ENCODE data around the gene ARPC2. TPM values are rescaled to one million over a fixed set of nuclear protein-coding genes. Genes with fewer than 3 reads are reported as not detected.

Gene ARPC2
- total RNA-seq, 1 experiment from 2014 or later: 568 TPM

DNA sequence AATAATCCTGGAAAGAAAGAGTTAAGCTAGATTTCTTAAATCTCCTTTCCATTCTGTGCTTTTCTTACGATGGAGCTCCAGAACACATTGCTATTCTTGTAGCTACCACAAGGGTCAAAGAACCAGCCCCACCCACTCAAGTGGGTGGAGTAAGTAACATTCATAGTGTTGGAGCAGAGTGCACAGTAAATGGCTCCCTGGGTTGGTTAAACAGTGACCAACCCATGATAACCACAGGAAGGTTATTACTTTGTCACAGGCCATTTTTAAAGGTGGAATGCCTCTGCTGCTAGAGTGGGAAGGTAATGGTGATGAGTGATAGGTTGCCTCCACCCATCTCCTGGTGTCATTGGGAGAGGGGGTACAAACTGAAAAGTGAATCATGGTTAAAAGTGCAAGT, 13.9 kb downstream of the ARPC2 start:
- Histone ChIP-seq H3K9ac (ENCODE audit: low read length) (no peak overlapping the region), H3K27ac (ENCODE audit: low read length) (no peak overlapping the region), H3K4me2 (ENCODE audit: low read depth, low read length, poor library complexity, severe bottlenecking) (no peak overlapping the region), H3K4me1 (ENCODE audit: low read length) (peaks cover 37% of the 10 kb centered on the region), H2AFZ (ENCODE audit: low read length) (no peak overlapping the region), H3K9me3 (ENCODE audit: low read length) (no peaks in the 10 kb centered on the region), H3K79me2 (ENCODE audit: low read length) (peaks cover 66% of the 10 kb centered on the region), H3K27me3 (ENCODE audit: low read length) (no peaks in the 10 kb centered on the region), H3K4me3 (ENCODE audit: low read length) (no peak overlapping the region), H3K9me2 (replicated peaks; ENCODE audit: insufficient read depth, low read length) (no peaks in the 10 kb centered on the region), H3K36me3 (ENCODE audit: insufficient read depth, low read length) (peaks cover 79% of the 10 kb centered on the region), H4K20me1 (ENCODE audit: insufficient read depth, low read depth, low read length) (peaks cover 41% of the 10 kb centered on the region)
- DNase-seq: peak; percentile 67

GRCh38 chr2:218233543-218233942, 16.6 kb downstream of the ARPC2 start:
- Histone ChIP-seq H3K4me1 (ENCODE audit: low read length) (peaks cover 22% of the 10 kb centered on the region), H3K4me3 (ENCODE audit: low read length) (no peak overlapping the region), H3K9me3 (ENCODE audit: low read length) (no peaks in the 10 kb centered on the region), H3K9ac (ENCODE audit: low read length) (no peak overlapping the region), H3K27ac (ENCODE audit: low read length) (no peak overlapping the region), H3K36me3 (ENCODE audit: insufficient read depth, low read length) (peaks cover 81% of the 10 kb centered on the region), H3K4me2 (ENCODE audit: low read depth, low read length, poor library complexity, severe bottlenecking) (no peak overlapping the region), H3K27me3 (ENCODE audit: low read length) (no peaks in the 10 kb centered on the region), H4K20me1 (ENCODE audit: insufficient read depth, low read depth, low read length) (peaks cover 24% of the 10 kb centered on the region), H3K9me2 (replicated peaks; ENCODE audit: insufficient read depth, low read length) (no peaks in the 10 kb centered on the region), H2AFZ (ENCODE audit: low read length) (no peak overlapping the region), H3K79me2 (ENCODE audit: low read length) (peaks cover 56% of the 10 kb centered on the region)
- no peak for DNase-seq

GRCh38 chr2:218234521-218234920, 17.5 kb downstream of the ARPC2 start:
- H3K27me3 ChIP-seq (ENCODE audit: low read length): no peaks in the 10 kb centered on the region
- H3K79me2 ChIP-seq (ENCODE audit: low read length): peaks cover 56% of the 10 kb centered on the region
- peaks cover 81% of the 10 kb centered on the region for H3K36me3 ChIP-seq (ENCODE audit: insufficient read depth, low read length)
- no peak overlapping the region for H2AFZ ChIP-seq (ENCODE audit: low read length)
- DNase-seq: no peak
- H3K4me3 ChIP-seq (ENCODE audit: low read length): no peak overlapping the region
- no peak overlapping the region for H3K9ac ChIP-seq (ENCODE audit: low read length)
- peaks cover 19% of the 10 kb centered on the region for H4K20me1 ChIP-seq (ENCODE audit: insufficient read depth, low read depth, low read length)
- H3K4me2 ChIP-seq (ENCODE audit: low read depth, low read length, poor library complexity, severe bottlenecking): no peak overlapping the region
- H3K9me2 ChIP-seq (replicated peaks; ENCODE audit: insufficient read depth, low read length): no peaks in the 10 kb centered on the region
- H3K9me3 ChIP-seq (ENCODE audit: low read length): no peaks in the 10 kb centered on the region
- peaks cover 21% of the 10 kb centered on the region for H3K4me1 ChIP-seq (ENCODE audit: low read length)
- H3K27ac ChIP-seq (ENCODE audit: low read length): 0 out of 2 replicates have a peak overlapping the region, but pooled peaks have one; percentile 11

DNA sequence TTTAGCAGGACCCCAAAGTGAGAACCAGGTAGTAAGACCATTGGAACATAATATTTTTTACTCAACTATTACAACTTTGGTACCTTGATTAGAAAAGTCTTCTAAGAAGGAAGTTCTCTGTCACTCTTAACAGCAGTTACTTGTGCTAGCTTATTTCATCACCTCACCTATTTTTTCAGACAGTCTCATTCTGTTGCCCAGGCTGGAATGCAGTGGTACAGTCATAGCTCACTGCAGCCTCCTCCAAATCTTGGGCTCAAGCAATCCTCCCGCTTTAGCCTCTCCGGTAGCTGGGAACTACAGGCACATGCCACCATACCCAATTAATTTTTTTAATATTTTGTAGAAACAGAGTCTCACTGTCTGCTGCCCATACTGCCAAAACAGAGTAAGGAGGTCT, 18.0 kb downstream of the ARPC2 start:
- Histone ChIP-seq H3K36me3 (ENCODE audit: insufficient read depth, low read length) (peaks cover 76% of the 10 kb centered on the region), H3K9ac (ENCODE audit: low read length) (no peak overlapping the region), H3K9me3 (ENCODE audit: low read length) (no peaks in the 10 kb centered on the region), H3K79me2 (ENCODE audit: low read length) (peaks cover 52% of the 10 kb centered on the region), H3K4me1 (ENCODE audit: low read length) (peaks cover 17% of the 10 kb centered on the region), H3K9me2 (replicated peaks; ENCODE audit: insufficient read depth, low read length) (no peaks in the 10 kb centered on the region), H2AFZ (ENCODE audit: low read length) (no peak overlapping the region), H3K27ac (ENCODE audit: low read length) (0 out of 2 replicates have a peak overlapping the region, but pooled peaks have one; percentile 11), H3K4me3 (ENCODE audit: low read length) (no peak overlapping the region), H3K4me2 (ENCODE audit: low read depth, low read length, poor library complexity, severe bottlenecking) (no peak overlapping the region), H4K20me1 (ENCODE audit: insufficient read depth, low read depth, low read length) (peaks cover 19% of the 10 kb centered on the region), H3K27me3 (ENCODE audit: low read length) (no peaks in the 10 kb centered on the region)
- no peak for DNase-seq

DNA sequence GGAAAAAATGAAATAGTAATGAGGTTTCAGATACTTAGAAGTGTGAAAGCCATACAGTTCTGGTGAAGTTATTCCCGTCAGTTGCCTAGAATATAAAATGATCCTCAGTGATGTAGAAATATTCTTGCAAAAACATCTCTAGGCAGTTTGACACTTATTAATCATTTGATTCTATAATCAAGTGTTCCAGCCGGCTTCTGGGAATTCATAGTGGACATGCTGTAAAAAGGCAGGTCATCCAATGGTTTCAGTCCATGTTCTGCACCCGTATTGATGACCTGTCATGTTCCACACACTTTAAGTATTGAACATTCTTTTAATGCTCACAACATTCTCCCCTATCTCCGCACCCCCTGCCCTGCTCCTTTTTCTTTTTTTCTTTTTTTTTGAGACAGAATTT, 19.8 kb downstream of the ARPC2 start:
- peaks cover 73% of the 10 kb centered on the region for H3K36me3 ChIP-seq (ENCODE audit: insufficient read depth, low read length)
- peaks cover 38% of the 10 kb centered on the region for H3K79me2 ChIP-seq (ENCODE audit: low read length)
- no peaks in the 10 kb centered on the region for H3K9me2 ChIP-seq (replicated peaks; ENCODE audit: insufficient read depth, low read length)

DNA sequence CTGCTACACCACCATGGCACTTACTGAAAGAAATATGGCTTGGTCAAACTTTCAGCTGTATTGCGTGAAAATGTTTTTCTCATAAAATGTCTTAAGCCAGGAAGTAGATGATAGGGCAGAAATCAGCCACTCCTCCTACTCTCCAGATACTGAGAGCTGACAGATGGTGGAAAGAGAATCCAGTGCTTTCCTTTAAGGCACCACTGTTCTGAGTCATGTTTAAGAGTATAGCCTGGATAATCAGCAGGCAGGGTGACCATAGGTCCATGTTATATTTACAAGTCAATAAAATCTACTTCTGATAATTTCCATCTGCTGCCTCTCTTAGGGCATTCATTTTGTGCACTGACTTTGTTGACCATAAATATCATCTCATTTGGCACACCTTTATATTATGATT, 21.9 kb downstream of the ARPC2 start:
- Histone ChIP-seq H3K4me3 (ENCODE audit: low read length) (no peak overlapping the region), H3K9me3 (ENCODE audit: low read length) (no peaks in the 10 kb centered on the region), H3K4me1 (ENCODE audit: low read length) (peaks cover 27% of the 10 kb centered on the region), H3K4me2 (ENCODE audit: low read depth, low read length, poor library complexity, severe bottlenecking) (no peak overlapping the region), H3K27ac (ENCODE audit: low read length) (no peak overlapping the region), H3K79me2 (ENCODE audit: low read length) (peaks cover 48% of the 10 kb centered on the region), H3K36me3 (ENCODE audit: insufficient read depth, low read length) (peaks cover 78% of the 10 kb centered on the region), H3K9me2 (replicated peaks; ENCODE audit: insufficient read depth, low read length) (no peaks in the 10 kb centered on the region), H2AFZ (ENCODE audit: low read length) (no peak overlapping the region), H3K27me3 (ENCODE audit: low read length) (no peaks in the 10 kb centered on the region), H3K9ac (ENCODE audit: low read length) (no peak overlapping the region), H4K20me1 (ENCODE audit: insufficient read depth, low read depth, low read length) (peaks cover 11% of the 10 kb centered on the region)
- DNase-seq: no peak

More for the DNA sequence above, 19.8 kb downstream of the ARPC2 start:
- H3K9me3 ChIP-seq (ENCODE audit: low read length): no peaks in the 10 kb centered on the region
- no peak overlapping the region for H3K4me2 ChIP-seq (ENCODE audit: low read depth, low read length, poor library complexity, severe bottlenecking)
- H3K4me1 ChIP-seq (ENCODE audit: low read length): peaks cover 27% of the 10 kb centered on the region
- no peak overlapping the region for H2AFZ ChIP-seq (ENCODE audit: low read length)
- H3K4me3 ChIP-seq (ENCODE audit: low read length): no peak overlapping the region
- no peak overlapping the region for H3K9ac ChIP-seq (ENCODE audit: low read length)
- H3K27ac ChIP-seq (ENCODE audit: low read length): no peak overlapping the region
- no peaks in the 10 kb centered on the region for H3K27me3 ChIP-seq (ENCODE audit: low read length)
- peaks cover 5% of the 10 kb centered on the region; the same call in 1 of the 2 replicates for H4K20me1 ChIP-seq (ENCODE audit: insufficient read depth, low read depth, low read length)
- DNase-seq: no peak

DNA sequence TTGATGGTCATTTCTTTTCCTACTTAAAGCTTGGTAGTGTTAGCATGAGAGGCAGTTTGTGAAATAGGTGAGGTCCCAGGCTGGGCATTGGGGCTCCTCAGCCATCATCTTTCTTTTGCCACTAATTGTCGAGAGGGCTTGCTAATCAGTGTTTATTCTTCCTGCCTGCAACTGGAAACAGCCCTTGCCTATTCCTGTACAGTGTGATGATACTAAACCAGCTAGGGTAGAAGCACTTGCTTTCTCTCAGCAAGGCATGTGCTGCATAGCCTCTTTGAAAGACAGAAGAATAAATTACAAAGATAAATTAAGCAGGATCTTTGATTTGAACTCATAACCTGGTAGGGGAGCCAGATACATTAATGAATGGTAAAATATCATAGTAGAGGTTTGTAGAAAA, 27.2 kb downstream of the ARPC2 start:
- Histone ChIP-seq H3K4me1 (ENCODE audit: low read length) (peaks cover 17% of the 10 kb centered on the region), H3K9ac (ENCODE audit: low read length) (no peak overlapping the region), H3K4me3 (ENCODE audit: low read length) (no peak overlapping the region), H3K79me2 (ENCODE audit: low read length) (peaks cover 20% of the 10 kb centered on the region), H3K9me2 (replicated peaks; ENCODE audit: insufficient read depth, low read length) (no peaks in the 10 kb centered on the region), H4K20me1 (ENCODE audit: insufficient read depth, low read depth, low read length) (peaks cover 6% of the 10 kb centered on the region; the same call in 1 of the 2 replicates), H3K27ac (ENCODE audit: low read length) (no peak overlapping the region), H3K36me3 (ENCODE audit: insufficient read depth, low read length) (peaks cover 63% of the 10 kb centered on the region), H3K27me3 (ENCODE audit: low read length) (no peaks in the 10 kb centered on the region), H3K9me3 (ENCODE audit: low read length) (no peaks in the 10 kb centered on the region), H3K4me2 (ENCODE audit: low read depth, low read length, poor library complexity, severe bottlenecking) (no peak overlapping the region), H2AFZ (ENCODE audit: low read length) (no peak overlapping the region)
- DNase-seq: no peak

- Histone ChIP-seq H3K9me2 (replicated peaks; ENCODE audit: insufficient read depth, low read length) (no peaks in the 10 kb centered on the region), H3K36me3 (ENCODE audit: insufficient read depth, low read length) (peaks cover 66% of the 10 kb centered on the region), H3K4me3 (ENCODE audit: low read length) (no peak overlapping the region), H3K27me3 (ENCODE audit: low read length) (no peaks in the 10 kb centered on the region), H4K20me1 (ENCODE audit: insufficient read depth, low read depth, low read length) (peaks cover 6% of the 10 kb centered on the region; the same call in 1 of the 2 replicates), H3K4me1 (ENCODE audit: low read length) (peaks cover 15% of the 10 kb centered on the region), H3K9me3 (ENCODE audit: low read length) (no peaks in the 10 kb centered on the region), H3K4me2 (ENCODE audit: low read depth, low read length, poor library complexity, severe bottlenecking) (no peak overlapping the region), H3K27ac (ENCODE audit: low read length) (no peak overlapping the region), H2AFZ (ENCODE audit: low read length) (no peak overlapping the region), H3K9ac (ENCODE audit: low read length) (no peak overlapping the region), H3K79me2 (ENCODE audit: low read length) (peaks cover 18% of the 10 kb centered on the region)
- no peak for DNase-seq
Observed at GRCh38 chr2:218244665-218245064, 27.7 kb downstream of the ARPC2 start.

All from Karpas-422 (cell line).